BE2C (cell line): ENCODE measurements around the gene VDR.

ENCODE experiments used
- DNase-seq: peaks from one replicate; pipeline ENCODE4 v3.0.0-alpha.2; 2020
- H3K27me3 ChIP-seq: fragments of 250-450 bp; sonication (Bioruptor Pico); 2 replicates; pipeline ENCODE4 v1.5.1; 2020; ENCODE audit warnings: mild to moderate bottlenecking
- H3K36me3 ChIP-seq: fragments of 250-450 bp; sonication (Bioruptor Pico); 2 replicates; pipeline ENCODE4 v1.5.1; 2020; ENCODE audit warnings: mild to moderate bottlenecking
- H3K4me1 ChIP-seq: fragments of 250-450 bp; sonication (Bioruptor Pico); 2 replicates; pipeline ENCODE4 v1.5.1; 2020
- H3K4me3 ChIP-seq: 2 replicates; pipeline ENCODE4 v1.5.1; 2011; ENCODE audit warnings: low read depth, low read length
- H3K9me3 ChIP-seq: fragments of 250-450 bp; sonication (Bioruptor Pico); 2 replicates; pipeline ENCODE4 v1.5.1; 2020
- CTCF ChIP-seq: IDR thresholded peaks from 2 replicates; pipeline ENCODE4 v1.5.1; 2012; ENCODE audit warnings: mild to moderate bottlenecking, low read depth, low read length

VDR gene

DNA sequence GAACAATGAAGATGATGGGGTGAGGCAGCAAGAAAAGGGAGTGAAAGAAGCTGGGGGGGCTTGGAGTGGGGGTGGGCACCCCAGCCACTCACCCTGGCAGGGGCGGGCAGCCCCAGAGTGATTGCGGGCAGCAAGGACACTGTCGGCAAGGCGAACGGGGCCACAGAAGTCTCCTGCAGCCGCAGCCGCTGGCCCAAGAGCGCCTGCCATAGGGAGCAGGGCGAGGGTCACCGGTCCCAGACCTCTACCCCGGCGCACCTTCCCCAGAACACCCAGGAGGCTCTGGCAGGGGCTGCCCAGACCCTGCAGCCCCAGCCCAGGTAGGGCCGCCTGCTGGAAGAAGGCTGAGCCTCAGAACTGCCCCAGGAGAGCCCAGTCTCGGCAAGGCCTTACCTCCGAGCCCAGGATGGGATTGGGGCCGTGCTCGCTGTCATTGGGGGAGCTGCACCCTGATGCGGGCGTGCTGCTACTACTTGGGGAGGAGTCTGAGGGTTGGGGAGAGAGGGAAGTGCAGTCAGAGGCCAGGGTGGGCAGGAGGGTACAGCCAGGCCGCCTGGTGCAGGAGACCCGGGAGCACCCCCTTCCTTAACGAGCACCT lies 108.9 kb downstream of the VDR start:
- peaks cover 28% of the 10 kb centered on the region for H3K36me3 ChIP-seq
- no peaks in the 10 kb centered on the region; the same call in 1 of the 2 replicates for H3K4me1 ChIP-seq
- no peak overlapping the region for H3K4me3 ChIP-seq
- H3K27me3 ChIP-seq, result no peaks in the 10 kb centered on the region
- TF ChIP-seq CTCF, result no peak
- DNase-seq, result no peak
- H3K9me3 ChIP-seq, result no peaks in the 10 kb centered on the region

GRCh38 chr12:47795121-47795813 lies 109.5 kb downstream of the VDR start:
- Histone ChIP-seq H3K27me3 (no peaks in the 10 kb centered on the region), H3K4me1 (no peaks in the 10 kb centered on the region; the same call in 1 of the 2 replicates), H3K9me3 (no peaks in the 10 kb centered on the region), H3K36me3 (peaks cover 34% of the 10 kb centered on the region), H3K4me3 (no peak overlapping the region)
- no peak for TF ChIP-seq CTCF
- no peak for DNase-seq

GRCh38 chr12:47794679-47795078 lies 110.1 kb downstream of the VDR start:
- no peak for DNase-seq
- Histone ChIP-seq H3K4me1 (no peaks in the 10 kb centered on the region), H3K36me3 (peaks cover 36% of the 10 kb centered on the region), H3K9me3 (no peaks in the 10 kb centered on the region), H3K27me3 (no peaks in the 10 kb centered on the region), H3K4me3 (no peak overlapping the region)
- no peak for TF ChIP-seq CTCF

DNA sequence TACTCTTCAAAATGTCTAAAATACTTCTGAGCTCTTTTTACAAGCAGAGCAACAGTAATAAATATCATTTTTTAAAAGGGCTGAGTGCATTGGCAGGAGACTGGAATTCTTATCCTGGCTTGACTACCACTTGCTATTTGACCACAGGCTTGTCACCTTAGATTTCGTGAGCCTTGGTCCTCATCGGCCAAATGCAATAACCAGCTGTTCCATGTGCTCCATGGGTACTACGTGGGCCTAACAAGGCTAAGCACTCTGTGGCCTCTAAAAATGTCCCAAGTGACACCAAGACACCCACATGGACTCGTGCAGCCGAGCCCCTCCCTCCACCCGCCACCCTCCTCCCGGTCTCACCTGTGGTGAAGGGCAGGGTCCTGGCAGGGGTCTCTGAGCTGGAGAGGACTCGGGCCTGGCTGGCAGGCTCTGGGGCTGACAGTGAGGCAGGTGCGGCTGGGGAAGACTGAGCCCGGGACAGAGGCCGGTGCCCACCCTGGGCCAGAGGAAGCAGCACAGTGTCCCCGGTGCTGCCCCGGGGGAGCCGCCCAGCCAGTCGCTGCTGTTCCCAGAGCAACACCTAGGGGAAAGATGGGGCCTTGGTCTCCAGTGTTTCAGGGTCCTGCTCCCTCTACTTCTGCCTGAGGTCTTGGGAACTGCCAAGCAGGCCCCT lies 111.6 kb downstream of the VDR start:
- H3K9me3 ChIP-seq, result no peaks in the 10 kb centered on the region
- no peak for DNase-seq
- no peaks in the 10 kb centered on the region for H3K27me3 ChIP-seq
- TF ChIP-seq CTCF, result no peak
- H3K36me3 ChIP-seq, result peaks cover 49% of the 10 kb centered on the region
- no peaks in the 10 kb centered on the region for H3K4me1 ChIP-seq
- H3K4me3 ChIP-seq, result no peak overlapping the region

- H3K4me1 ChIP-seq, result no peaks in the 10 kb centered on the region
- no peak overlapping the region for H3K4me3 ChIP-seq
- TF ChIP-seq CTCF, result no peak
- peaks cover 47% of the 10 kb centered on the region for H3K36me3 ChIP-seq
- no peak for DNase-seq
- H3K27me3 ChIP-seq, result no peaks in the 10 kb centered on the region
- no peaks in the 10 kb centered on the region for H3K9me3 ChIP-seq
Measured at GRCh38 chr12:47791874-47792273, 112.9 kb downstream of the VDR start.
